ENCODE data around the gene NKX2-3. TPM values are rescaled to one million over a fixed set of nuclear protein-coding genes. Genes with fewer than 3 reads are reported as not detected.

NKX2-3 gene
- total RNA-seq, 2 donors from 2014 or later = not detected

- Histone ChIP-seq H3K4me3 (no peak overlapping the region), H3K4me1 (replicated peaks) (no peaks in the 10 kb centered on the region), H3K27ac (no peak overlapping the region), H3K36me3 (no peaks in the 10 kb centered on the region), H3K27me3 (replicated peaks; ENCODE audit: insufficient read depth) (no peaks in the 10 kb centered on the region), H3K9me3 (no peaks in the 10 kb centered on the region)
- WGBS = 40% methylated on average over 8 of the region's 8 CpGs
- TF ChIP-seq POLR2AphosphoS5 (IDR thresholded peaks at IDR 0.05) (no peak), POLR2A (IDR thresholded peaks at IDR 0.05) (no peak), CTCF (IDR thresholded peaks at IDR 0.05) (no peak)
- DNase-seq (ENCODE audit: low spot score) = no peak
- intact Hi-C loops (cut with DNase I) = loop anchor here (10.0 kb wide), 1 partner anchor 129 kb away; no protein-coding TSS in a partner anchor
These were observed 50.9 kb downstream of the NKX2-3 start for GRCh38 chr10:99583687-99584086.

Other genes starting within 250 kb of the NKX2-3 start
- gene CNNM1, start 203.6 kb upstream of the NKX2-3 start, total RNA-seq = 10 to 100 TPM in 1 of 2 donors, 1 to 10 TPM in 1; 4.2 to 36.1 TPM
- gene GOT1, start 102.3 kb upstream of the NKX2-3 start, total RNA-seq = 10 to 100 TPM; 19.7 to 20.3 TPM
- gene SLC25A28, start 87.5 kb downstream of the NKX2-3 start, total RNA-seq = 10 to 100 TPM; 16.0 to 50.6 TPM
- 10 to 100 TPM in 1 of 2 donors, 1 to 10 TPM in 1; 8.1 to 17.4 TPM for gene ENTPD7, start 126.6 kb downstream of the NKX2-3 start, total RNA-seq
- 10 to 100 TPM; 36.5 to 41.2 TPM for gene COX15, start 199.2 kb downstream of the NKX2-3 start, total RNA-seq
- 10 to 100 TPM; 18.4 to 27.3 TPM for gene CUTC, start 199.3 kb downstream of the NKX2-3 start, total RNA-seq
- gene ABCC2, start 249.7 kb downstream of the NKX2-3 start, total RNA-seq = under 1 TPM; 0.14 to 0.74 TPM

All from prostate gland (tissue), 2 donors.